ENCODE data around the gene ZNF385B. TPM values are rescaled to one million over a fixed set of nuclear protein-coding genes. Genes with fewer than 3 reads are reported as not detected.

ZNF385B gene
- total RNA-seq, 6 experiments from 2014 or later, result 0.08 to 0.26 (median 0.22) TPM; not detected in 1

- TF ChIP-seq CTCF (IDR thresholded peaks at IDR 0.05), result no peak
- peaks cover 27% of the 10 kb centered on the region for H3K4me1 Mint-ChIP-seq (ENCODE audit: low read depth)
- no peaks in the 10 kb centered on the region; the same call in 1 of the 2 replicates for H3K9me3 Mint-ChIP-seq
- no peak for DNase-seq
- H3K27me3 Mint-ChIP-seq (ENCODE audit: insufficient read depth), result no peaks in the 10 kb centered on the region
- H3K36me3 Mint-ChIP-seq (ENCODE audit: low read depth), result no peaks in the 10 kb centered on the region
- H3K4me3 Mint-ChIP-seq, result no peak overlapping the region
- no peak overlapping the region for H3K27ac Mint-ChIP-seq
Observed at GRCh38 chr2:179447421-179447820, 414.0 kb downstream of the ZNF385B start.

DNA sequence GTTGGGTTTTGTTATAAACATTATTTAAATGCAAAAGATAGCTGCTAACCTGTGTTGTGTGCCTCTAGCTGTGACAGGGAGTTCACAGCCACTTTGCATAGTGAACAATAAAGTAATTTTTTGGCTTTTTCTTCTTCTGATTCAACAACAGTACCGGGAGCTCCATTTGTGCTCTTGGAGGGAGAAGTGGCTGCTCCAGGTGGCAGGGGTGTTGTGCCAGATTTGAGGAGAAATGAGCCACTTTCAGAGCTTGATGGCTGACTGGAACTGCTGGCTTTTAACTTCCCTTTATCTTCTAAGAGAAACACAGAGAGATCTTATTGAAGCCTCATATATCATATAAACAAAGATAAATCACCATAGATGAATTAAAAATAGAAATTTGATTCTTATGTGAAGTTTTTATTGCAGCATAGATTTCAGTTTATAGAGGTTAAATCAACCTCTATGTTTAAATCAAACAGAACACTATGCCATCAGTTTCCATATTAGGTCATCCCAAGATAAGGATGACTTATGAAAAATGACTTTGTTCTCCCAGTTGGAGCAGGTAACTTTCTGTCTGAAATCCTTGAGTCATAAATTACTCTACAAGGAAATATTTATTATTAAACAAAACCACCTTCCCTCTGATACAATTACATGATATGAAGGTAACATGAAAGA lies 414.8 kb downstream of the ZNF385B start:
- peaks cover 31% of the 10 kb centered on the region for H3K4me1 Mint-ChIP-seq (ENCODE audit: low read depth)
- no peak for DNase-seq
- no peak overlapping the region for H3K27ac Mint-ChIP-seq
- no peaks in the 10 kb centered on the region; the same call in 1 of the 2 replicates for H3K9me3 Mint-ChIP-seq
- no peaks in the 10 kb centered on the region for H3K27me3 Mint-ChIP-seq (ENCODE audit: insufficient read depth)
- H3K36me3 Mint-ChIP-seq (ENCODE audit: low read depth), result no peaks in the 10 kb centered on the region
- no peak for TF ChIP-seq CTCF (IDR thresholded peaks at IDR 0.05)
- no peak overlapping the region for H3K4me3 Mint-ChIP-seq

DNA sequence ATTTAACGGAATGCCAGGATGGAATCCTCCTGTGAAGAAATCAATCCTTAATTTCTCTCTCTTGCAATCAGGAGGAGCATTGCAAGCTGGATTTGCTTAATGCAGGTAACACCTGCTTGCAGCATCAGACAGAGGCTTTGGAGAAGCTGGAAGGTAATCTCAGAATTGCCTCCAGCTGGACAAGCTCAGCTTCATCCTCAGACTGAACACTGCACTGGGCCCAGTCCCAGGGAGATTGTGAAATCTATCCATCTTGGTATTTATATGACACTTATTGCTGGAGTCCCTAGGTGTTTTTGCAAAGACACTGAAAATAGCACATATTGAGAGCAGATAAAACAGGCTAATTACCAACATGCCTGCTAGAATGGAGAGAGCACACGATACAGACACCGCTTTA lies 417.4 kb downstream of the ZNF385B start:
- no peak overlapping the region for H3K4me3 Mint-ChIP-seq
- no peak for DNase-seq
- H3K9me3 Mint-ChIP-seq, result no peaks in the 10 kb centered on the region; the same call in 1 of the 2 replicates
- H3K36me3 Mint-ChIP-seq (ENCODE audit: low read depth), result no peaks in the 10 kb centered on the region
- no peaks in the 10 kb centered on the region for H3K27me3 Mint-ChIP-seq (ENCODE audit: insufficient read depth)
- peaks cover 41% of the 10 kb centered on the region for H3K4me1 Mint-ChIP-seq (ENCODE audit: low read depth)
- no peak overlapping the region for H3K27ac Mint-ChIP-seq
- no peak for TF ChIP-seq CTCF (IDR thresholded peaks at IDR 0.05)

DNA sequence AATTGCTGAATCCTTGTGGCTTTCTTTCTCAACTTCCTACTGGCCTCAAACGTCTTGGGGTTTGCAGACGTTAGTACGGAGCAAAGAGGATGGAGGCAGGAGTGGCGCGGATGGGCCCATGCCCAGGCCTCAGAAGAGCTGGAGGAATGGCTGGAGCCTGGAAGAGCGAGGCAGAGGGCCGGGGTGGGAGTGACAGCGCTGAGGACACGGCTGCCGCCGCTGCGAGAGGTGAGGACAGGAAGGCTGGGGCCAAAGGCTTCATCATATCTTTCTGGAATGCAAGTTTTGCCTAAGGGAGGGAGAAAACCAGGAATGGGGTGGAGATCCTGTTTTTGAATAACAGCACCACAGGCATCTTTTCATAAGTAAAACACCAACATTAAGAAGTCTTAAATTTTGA lies 418.2 kb downstream of the ZNF385B start:
- Mint-ChIP-seq H3K27ac (no peak overlapping the region; the same call in 1 of the 2 replicates), H3K9me3 (no peaks in the 10 kb centered on the region), H3K27me3 (ENCODE audit: insufficient read depth) (no peaks in the 10 kb centered on the region), H3K4me3 (no peak overlapping the region; the same call in 1 of the 2 replicates), H3K4me1 (ENCODE audit: low read depth) (peaks cover 41% of the 10 kb centered on the region), H3K36me3 (ENCODE audit: low read depth) (no peaks in the 10 kb centered on the region)
- no peak for TF ChIP-seq CTCF (IDR thresholded peaks at IDR 0.05)
- no peak for DNase-seq

DNA sequence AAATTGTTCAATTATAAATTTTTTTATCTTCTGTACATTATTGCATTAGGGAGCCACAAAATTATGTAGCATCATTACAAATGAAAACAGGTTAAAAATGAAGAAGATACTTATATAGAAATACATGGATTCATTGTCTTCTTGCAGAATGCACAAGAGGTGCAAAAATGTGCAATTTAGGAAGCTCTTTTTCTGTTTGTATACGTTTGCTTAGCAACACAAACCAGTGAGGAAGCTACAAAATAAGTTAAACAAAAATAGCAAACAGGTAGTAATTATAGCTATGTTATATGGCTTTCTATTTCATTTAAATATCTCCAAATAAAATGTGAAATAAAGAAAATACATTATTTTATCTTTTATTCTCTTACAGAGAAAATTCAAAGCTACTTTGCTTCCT lies 419.2 kb downstream of the ZNF385B start:
- Mint-ChIP-seq H3K27ac (no peak overlapping the region), H3K27me3 (ENCODE audit: insufficient read depth) (no peaks in the 10 kb centered on the region), H3K36me3 (ENCODE audit: low read depth) (no peaks in the 10 kb centered on the region), H3K9me3 (no peaks in the 10 kb centered on the region), H3K4me1 (ENCODE audit: low read depth) (peaks cover 41% of the 10 kb centered on the region), H3K4me3 (no peak overlapping the region)
- TF ChIP-seq CTCF (IDR thresholded peaks at IDR 0.05), result no peak
- DNase-seq, result no peak
